Endometrium (tissue), 2 donors: ENCODE measurements around the gene WDR7.

Source experiments
- FAIRE-seq: peaks from 2 replicates; lab custom pipeline; 2012; peaks lifted over from hg19 to GRCh38; lab: Jason Lieb, UNC
- donor health status: control.
- donor health status: control.

Gene WDR7

DNA sequence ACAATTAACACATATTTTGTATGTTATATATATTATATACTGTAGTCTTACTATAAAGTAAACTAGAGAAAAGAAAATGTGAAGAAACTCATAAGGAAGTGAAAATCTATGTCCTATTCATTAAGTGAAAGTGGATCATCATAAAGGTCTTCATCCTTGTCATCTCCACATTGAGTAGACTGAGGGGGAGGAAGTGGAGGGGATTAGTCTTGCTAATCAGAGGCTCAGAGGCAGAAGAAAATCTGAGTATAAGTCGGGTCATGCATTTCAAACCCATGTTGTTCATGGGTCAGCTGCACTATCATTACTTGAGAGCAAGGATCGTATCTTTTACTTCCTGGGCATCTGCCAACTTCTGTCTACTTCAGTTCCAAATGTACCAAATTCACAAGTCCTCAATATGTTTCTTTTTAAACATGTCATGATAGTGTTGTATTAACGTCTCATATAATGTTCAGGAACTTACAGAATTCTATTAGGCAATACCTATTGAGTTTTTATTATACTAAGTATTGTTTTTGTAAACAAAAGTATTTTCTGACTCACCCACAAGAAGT lies 286.8 kb downstream of the WDR7 start:
- FAIRE-seq = no peak

DNA sequence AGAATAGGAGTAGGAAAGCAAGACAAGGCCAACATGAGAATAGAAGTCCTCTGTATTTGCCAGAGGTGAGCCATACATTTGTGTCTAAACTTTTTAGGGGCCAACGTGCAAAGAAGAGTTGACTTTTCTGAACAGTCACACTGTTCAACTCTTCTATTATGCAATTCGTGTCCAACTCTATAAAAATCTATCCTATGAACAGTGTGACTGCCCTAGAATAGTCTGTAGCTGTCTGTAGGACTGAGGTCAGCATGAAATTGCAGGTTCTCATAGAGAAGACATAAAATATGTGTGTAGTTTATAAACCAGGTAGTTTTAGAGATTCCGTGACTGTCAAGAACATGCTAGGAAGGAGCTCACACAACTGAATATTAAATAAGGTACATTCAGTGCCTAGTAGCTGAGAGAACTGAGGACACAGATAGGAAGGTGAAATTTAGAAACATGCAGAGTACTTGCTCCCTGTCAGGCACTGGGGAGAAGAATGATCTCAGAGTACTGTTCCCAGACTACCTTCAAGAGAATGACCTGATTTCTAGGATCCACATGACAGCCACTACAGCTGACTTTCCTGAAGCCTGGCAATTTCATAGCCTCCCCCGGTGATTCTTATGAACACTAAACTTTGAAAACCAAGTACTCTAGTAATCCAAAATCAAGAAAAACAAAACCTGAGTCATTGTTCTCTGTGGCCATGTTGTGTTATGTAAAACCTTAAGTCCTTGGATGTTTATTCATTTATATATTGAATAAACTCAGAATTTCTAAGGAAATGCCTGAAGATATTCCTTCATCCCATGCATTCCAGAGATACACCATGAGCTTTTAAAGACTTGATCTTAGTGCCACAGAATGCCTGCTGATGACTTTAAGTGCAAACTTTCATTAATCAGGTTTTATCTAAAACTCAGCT lies 294.3 kb downstream of the WDR7 start:
- no peak for FAIRE-seq

DNA sequence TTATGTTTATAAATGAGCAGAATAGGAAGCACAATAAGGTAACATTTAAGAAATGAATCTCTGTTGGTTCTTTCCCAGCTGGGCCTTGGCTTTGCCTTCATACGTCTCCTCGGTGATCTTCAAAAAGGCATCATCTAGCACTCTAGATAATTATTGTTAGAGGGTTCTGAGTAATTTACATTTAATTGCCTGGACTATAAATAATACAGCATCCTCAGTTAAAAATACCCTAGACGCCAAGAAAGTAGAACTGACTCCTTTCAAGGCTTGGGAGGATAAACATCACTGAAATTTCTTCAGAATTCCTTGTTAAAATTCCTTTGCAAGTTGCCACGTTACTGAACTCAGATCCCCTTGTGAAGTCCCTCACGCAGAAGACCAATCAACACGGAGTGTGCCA lies 296.1 kb downstream of the WDR7 start:
- no peak for FAIRE-seq

DNA sequence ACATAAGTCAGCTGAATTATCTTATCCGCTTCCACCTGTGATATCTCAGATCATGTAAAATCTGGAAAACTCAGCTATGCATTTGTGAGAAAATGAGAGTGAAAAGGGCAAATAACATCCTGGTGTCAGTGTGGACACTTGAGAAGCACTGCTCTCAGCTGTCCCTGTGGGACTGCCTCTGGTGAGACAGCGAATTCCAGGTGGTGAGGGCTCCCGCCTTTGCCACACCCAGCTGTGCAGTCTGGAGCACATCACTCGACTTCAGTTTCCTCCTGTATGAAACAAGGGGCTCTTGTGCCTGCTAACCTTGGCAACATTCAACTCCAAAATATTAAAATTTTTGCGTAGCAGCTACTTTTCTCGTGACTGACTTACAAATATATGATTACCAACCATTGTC lies 300.9 kb downstream of the WDR7 start:
- FAIRE-seq = no peak

DNA sequence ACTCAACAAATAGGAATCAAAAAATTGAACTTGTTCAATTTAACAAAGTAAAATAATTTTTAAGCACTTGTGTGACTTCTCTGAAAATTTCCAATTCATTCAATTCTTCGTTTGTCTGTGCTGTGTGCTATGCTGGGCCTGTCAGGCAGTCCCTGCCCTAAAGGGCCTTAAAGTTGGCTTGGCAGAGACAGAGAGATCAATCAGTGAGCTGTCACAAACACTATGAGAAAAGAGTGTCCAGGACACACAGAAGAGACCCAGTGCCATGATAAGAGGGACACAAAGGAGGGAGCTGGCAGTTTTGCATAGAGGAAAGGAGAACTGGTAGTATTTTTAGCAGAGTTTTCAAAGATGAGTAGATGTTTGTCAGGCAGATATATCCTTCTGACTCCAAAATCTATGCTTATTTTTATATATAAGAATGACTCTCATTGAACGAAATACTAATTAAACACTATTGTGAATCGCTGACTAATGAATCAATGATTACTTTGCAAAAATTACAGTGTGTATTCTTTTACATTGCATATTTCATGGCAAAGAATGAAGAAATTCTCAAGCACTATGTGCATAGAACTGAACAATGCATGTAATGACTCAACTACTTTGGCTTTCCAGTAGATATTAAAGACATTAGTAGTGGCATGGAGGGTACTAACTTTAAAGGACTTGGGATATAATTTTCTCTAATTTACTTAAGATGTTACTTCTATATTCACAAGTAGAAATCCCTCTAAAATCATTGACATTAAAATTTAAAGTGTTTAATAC lies 302.5 kb downstream of the WDR7 start:
- FAIRE-seq = no peak

DNA sequence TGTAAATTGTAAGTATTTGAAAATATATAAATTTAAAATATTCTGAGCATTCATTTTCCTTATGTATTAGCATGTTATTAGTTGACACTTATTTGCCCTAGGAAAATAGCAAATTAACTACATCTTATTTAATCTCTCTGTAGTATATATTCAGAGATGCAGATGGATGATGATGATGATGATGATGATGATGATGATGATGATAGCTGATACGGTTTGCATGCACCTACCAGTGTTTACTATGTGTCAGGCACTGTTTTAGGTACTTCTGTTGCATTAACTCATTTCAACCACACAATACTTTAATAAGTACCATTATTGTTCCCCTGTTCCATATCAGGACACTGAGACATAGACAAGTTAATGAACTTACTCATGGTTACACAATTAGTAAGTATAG lies 304.3 kb downstream of the WDR7 start:
- FAIRE-seq = no peak

DNA sequence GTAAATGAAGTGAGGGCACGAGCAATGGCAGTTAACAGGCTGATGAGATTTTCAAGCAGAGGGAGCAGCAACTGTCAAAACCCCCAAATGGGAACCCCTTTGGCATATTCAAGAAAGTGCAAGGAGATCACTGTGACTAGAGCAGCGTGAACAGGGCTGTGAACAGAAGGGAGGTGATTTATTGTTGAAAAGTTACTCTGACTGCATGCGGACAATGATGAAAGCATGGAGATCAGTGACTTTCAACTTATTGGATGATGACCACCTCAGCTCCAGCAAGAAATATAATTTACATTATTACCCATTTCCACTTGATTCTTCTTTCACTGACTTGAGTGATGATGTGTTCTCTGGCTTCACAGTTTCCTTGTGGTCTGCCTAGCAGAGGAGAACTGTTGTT lies 308.0 kb downstream of the WDR7 start:
- FAIRE-seq = no peak

DNA sequence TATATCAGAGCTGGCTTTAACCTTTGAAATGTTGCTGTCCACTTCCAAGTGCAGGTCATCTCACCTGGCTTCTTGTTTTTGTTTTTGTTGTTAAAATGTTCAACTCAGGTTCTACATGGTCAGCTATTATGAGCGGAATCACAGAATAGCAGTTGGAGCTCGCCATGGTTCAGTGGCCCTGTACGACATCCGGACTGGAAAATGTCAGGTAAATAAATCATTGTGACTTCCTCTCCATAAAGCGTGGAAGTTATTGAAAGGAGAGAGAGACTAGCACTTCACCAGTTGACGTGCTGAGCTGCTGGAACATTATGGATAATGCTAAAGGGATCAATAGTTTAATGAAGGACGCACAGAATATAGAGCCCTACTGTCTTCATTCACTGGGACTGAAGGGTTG lies 311.2 kb downstream of the WDR7 start:
- FAIRE-seq = no peak

DNA sequence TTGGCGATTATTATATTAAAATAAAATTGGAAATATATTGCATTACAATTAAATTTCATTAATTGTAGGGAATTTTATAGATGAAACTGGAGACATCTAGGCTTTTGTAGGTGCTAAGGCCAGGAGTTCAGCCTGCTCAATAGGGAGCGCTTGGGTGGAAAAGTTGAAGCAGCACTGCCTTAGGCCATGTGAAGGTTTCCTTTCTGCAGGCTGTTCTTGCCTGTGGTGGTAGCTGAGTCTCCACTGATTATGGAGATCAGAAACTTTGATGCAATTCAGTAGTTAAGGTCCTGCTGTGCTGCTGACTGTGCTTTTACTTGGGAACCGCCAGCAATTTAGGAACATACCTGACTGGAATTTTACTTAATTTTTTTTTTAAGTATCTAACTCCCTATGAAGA lies 315.9 kb downstream of the WDR7 start:
- FAIRE-seq = no peak

DNA sequence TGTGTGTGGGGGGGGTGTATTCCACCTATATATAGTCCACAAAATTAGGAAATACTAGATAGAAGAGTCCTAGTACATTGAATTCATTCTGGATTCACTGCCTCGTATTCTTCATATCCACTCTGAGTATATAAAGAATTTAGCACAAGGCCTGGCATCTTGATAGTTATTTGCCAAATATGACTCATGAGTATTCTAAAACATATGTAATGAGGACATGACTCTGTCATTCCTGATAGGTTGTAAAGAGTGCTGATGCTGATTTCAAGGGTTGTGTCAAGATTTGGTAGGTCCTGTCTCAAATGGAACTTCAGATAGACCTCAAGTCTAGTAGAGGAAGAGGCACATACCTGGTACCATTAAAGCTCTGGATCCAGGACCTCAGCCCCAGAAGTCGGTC lies 322.3 kb downstream of the WDR7 start:
- no peak for FAIRE-seq

DNA sequence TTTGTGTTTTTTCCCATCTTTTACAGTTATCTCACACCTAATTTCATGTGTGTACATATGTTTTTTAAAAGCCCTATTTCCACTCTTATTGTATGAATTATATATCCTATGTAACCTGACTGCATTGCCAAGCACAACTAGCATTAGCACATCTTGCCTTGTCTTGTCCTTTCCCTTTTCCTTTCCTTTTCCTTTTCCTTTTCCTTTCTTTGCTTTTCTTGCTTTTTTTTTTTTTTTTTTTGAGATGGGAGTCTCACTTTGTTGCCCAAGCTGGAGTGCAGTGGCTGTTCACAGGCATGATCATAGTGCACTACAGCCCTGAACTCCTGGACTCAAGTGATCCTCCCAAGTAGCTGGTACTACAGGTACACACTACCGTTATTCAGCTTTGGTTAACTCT lies 323.0 kb downstream of the WDR7 start:
- FAIRE-seq = no peak

DNA sequence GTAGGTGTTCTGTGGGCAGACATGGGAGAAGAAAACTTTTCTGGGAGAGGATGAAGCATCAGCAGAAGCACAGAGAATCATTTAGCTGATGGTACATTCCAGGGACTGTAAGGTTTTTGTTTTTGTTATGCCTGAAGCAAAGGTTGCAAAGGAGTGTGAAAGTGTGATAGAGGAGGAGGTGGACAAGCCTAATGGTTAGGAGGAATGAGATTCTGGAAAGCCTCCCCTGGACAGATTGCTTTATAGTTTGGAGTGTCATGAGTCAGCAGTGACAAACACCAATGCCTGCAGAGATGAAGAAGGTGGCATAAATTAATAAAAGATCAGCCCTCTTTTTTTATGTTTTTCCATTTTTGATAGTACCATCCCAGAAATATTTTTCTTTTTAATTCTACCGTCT lies 324.1 kb downstream of the WDR7 start:
- no peak for FAIRE-seq

DNA sequence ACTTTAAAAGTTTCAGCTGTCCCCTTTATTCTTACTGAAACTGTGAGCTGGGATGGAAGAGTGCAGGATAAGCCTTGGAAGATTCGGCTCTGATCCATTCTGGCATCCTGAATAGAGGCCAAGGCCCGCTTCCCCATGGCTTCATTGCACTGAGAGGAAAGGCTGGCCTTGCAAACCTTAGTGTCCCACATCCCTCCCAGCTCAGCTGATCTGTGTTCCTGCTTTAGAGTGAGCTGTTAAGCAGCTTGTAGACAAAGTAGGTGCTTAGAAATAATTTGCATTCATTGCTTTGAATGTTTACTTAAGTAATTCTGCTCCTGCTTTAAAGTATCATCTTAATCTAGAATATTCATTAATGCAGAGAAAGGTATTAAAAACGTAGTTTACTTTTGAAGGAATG lies 326.1 kb downstream of the WDR7 start:
- no peak for FAIRE-seq

DNA sequence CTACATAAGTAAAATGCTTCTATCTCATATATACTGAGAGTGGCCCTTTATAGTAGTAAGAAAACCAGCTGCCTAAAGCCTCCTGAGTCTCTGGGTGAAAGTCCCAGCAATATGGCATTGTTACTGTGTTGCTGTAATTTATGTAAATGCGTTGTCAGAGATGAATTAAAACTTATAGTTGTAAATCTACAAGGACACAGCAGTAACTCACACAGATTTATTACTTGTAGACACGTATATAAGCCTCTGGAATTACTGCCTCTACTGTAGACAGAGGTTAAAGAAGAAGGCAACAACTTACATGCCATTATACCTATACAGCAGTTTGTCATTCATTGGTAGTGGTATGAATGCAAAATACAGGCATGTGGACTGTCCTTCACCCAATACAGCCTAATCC lies 326.6 kb downstream of the WDR7 start:
- no peak for FAIRE-seq

DNA sequence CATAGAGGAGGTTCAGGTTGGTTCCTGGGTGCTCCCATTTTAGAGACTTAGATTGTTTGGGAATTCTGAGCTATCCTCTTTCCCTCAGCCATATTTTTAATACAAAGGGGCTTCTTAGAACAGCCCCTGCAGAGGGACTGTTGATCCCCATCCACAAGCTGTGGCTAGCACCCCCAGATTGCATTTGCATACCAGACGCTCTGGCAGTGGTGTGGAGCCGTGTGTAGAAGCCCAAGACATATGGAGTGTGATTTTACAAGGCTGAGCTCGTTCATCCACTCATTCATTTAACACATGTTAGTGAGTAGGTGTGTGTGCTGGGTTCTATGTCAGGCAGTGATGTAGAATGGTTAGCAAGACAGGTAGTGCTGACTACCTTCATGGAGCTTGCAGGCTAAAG lies 329.0 kb downstream of the WDR7 start:
- no peak for FAIRE-seq

DNA sequence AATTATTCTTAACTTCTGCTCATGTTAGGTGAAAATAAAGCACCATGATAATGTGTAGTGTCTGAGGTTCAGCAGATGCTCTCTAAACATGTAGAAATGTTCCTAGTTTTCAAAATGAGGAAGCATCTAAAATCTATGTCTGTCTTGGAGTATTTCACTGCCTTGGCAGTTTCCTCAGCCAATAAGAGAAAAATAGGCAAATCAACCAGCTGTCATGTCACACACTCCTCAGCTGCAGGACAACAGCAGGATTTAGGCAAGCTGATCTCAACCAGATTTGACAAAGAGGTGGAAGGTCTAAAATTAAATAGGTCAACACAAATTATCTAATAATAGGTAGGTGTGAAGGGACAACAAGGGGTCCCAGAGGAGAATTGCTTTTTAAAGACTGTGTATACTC lies 331.6 kb downstream of the WDR7 start:
- no peak for FAIRE-seq

DNA sequence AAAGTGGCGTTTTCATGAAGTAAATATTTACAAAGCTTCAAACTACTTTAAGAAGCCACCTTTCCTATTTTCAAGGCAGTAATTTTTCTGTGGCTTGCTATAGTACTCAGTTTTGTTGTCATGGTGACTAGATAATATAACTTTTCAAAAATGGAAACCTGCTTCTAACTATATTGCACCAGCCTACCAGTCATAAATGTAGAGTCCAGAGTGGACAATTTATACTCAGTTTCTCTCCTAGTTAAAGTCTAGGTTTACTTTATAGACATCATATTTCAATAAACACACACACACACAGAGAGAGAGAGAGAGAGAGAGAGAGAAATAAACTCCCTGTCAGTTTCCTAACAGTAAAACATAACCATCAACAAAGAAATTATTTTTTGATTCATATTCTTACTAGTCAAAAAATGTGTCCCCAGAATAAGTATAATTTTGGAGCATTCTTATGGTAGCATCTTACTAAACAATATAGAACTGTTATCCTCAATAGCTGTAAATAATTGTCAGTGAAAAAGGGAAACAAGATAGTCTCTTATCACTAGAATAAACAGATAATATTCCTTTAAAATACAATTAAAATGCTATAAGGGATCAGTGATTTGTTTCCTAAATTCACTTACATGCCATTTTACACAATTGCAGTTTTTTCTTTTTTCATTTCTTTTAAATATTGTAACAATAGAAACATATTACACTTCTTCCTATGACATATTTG lies 332.3 kb downstream of the WDR7 start:
- FAIRE-seq = no peak

DNA sequence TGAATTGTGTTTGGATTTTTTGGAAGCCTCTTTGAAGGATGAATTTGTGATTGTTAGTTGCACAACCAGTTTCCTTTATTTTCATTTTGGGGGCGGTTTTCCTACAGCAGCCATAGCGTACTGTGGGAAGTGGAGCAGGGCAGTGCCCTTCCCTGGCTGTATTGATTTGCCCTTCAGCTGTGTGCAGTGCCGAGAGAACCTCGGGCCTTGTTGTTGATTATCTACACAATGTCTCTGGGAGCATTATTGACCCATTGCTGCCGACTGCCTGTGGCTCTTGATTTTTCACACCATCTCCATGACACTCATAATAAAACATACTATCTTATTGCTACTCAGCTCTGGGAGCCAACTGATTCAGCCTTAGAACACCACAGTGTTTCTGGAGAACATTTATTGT lies 333.6 kb downstream of the WDR7 start:
- FAIRE-seq = no peak

DNA sequence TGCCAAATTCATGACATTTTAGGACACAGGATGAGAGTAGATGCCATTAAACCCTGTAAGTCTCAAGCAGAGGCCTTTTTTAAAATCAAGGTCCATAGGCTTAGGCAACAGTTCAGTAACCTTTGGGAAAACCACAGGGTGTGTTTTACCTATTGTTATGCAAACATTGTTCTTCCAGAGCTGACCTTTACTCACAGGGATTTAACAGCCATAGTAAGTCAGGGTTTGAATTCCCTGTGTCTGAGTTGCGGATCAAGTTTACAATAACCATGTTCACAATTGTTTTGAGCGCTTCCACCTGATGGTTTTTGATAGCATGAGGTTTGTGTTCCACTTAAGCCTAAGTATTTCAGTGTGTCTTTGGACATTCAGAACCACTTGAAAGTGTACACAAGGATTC lies 335.7 kb downstream of the WDR7 start:
- FAIRE-seq = no peak

DNA sequence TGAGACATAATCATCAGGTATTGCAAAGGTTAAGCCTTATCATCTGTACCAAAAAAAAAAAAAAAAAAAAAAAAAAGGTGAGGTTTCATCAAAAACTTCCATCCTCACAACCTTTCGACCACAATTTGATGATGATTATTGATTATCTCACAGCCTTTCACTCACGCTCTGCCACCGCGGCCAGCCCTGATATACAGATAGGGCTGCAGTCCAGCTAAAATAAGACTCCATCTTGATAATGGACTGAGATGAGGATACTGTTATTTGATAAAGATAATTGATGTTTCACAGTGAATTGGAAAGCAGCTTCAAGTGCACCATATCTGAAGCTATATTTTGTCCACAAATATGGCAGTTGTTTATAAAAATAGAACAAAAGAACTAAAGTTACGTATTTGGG lies 336.1 kb downstream of the WDR7 start:
- no peak for FAIRE-seq

DNA sequence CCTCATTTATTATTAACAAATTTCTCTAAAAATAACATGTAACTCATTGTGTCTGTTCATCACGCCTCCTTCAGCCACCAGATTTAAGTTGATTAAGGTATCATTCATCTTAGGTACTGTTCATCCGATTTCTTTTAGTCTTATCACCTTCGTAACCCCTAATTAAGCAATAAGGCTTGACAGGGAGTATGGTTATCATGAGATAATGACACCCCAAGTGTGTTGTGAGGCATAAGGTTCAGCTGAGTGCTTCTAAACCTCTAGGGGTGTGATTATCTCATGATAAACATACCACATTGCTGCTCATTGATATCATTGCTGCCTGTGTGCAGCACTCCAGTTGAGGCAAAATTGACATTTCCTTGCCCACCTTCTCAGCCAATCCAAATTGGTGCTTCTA lies 336.9 kb downstream of the WDR7 start:
- no peak for FAIRE-seq

DNA sequence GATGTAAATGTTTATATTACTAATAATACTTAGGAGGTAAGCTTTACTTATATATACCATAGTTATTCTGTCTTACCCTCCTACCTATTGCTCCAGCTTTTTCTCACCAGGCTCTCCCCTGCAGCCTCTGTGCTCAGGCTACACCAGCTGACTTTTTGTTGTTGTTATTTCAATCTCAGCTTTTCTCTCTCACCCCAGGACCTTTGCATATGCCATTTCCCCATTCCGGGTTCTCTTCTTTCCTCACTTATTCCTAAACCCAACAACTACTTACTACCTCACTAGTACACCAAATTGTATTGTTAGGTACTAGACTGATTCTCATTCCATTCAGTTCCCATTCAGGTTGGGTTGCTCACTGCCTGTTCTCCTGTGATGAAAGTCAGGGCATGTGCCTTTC lies 339.5 kb downstream of the WDR7 start:
- FAIRE-seq = no peak

DNA sequence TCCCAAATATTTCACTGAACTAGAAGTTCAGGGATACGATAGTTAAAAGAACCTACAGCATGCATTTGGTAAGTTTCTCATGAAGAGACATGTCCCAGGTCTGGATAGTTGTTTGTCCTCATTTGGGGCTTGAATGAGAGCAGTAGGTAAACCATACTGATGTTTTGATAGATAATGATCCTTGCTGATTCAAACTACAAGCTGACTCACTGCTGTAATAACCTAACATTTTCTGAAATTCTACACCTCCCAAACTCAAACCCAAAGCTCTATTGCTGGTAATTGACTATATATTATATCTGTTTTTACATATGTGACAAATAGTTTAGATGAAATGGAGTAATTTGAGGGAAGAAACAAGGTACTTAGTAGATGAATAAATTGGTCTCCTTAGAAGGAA lies 341.6 kb downstream of the WDR7 start:
- no peak for FAIRE-seq
